OCI-LY1 (cell line): ENCODE data around the gene AMPD2.

Experiments used
- H2AFZ ChIP-seq: fragments of 200-600 bp; sonication (generic), shearing (Covaris generic); 2 replicates; pipeline ENCODE4 v1.6.0; 2014; ENCODE audit warnings: antibody characterized with exemption, mild to moderate bottlenecking, low read length
- H3F3A ChIP-seq: fragments of 200-600 bp; sonication (generic), shearing (Covaris generic); 2 replicates; pipeline ENCODE4 v1.6.0; 2014; ENCODE audit warnings: mild to moderate bottlenecking, antibody characterized with exemption, low read length, moderate library complexity; ENCODE audit not compliant: insufficient read depth
- H3K27ac ChIP-seq: fragments of 200-600 bp; sonication (generic); 2 replicates; pipeline ENCODE4 v1.5.1; 2014; ENCODE audit warnings: low read length, mixed run types, mild to moderate bottlenecking, low read depth; ENCODE audit not compliant: poor library complexity, severe bottlenecking
- H3K27me3 ChIP-seq: fragments of 200-600 bp; sonication (generic); 2 replicates; pipeline ENCODE4 v1.6.0; 2014; ENCODE audit warnings: antibody characterized with exemption, mild to moderate bottlenecking, low read length, moderate library complexity; ENCODE audit not compliant: insufficient read depth
- H3K36me3 ChIP-seq: fragments of 200-600 bp; sonication (generic); 2 replicates; pipeline ENCODE4 v1.6.1; 2014; ENCODE audit warnings: mild to moderate bottlenecking, antibody characterized with exemption, low read length, moderate library complexity, mixed read lengths; ENCODE audit not compliant: insufficient read depth
- H3K4me1 ChIP-seq: fragments of 200-600 bp; sonication (generic); 2 replicates; pipeline ENCODE4 v1.5.1; 2014; ENCODE audit warnings: mild to moderate bottlenecking, low read length, moderate library complexity; ENCODE audit not compliant: insufficient read depth, severe bottlenecking
- H3K4me2 ChIP-seq: fragments of 200-600 bp; sonication (generic), shearing (Covaris generic); 2 replicates; pipeline ENCODE4 v1.6.1; 2014; ENCODE audit warnings: low read length
- H3K4me3 ChIP-seq: fragments of 200-600 bp; sonication (generic); 2 replicates; pipeline ENCODE4 v1.5.1; 2014; ENCODE audit warnings: low read length, low read depth, mild to moderate bottlenecking, mixed read lengths; ENCODE audit not compliant: poor library complexity, severe bottlenecking
- H3K79me2 ChIP-seq: fragments of 200-600 bp; shearing (Covaris generic); 2 replicates; pipeline ENCODE4 v1.6.1; 2016; ENCODE audit warnings: mixed run types, low read length, mixed read lengths; ENCODE audit not compliant: insufficient read depth
- H3K9ac ChIP-seq: fragments of 200-600 bp; sonication (generic), shearing (Covaris generic); 2 replicates; pipeline ENCODE4 v1.6.1; 2014; ENCODE audit warnings: mild to moderate bottlenecking, low read length, mixed read lengths
- H3K9me2 ChIP-seq: fragments of 200-600 bp; sonication (generic), shearing (Covaris generic); 2 replicates; pipeline ENCODE4 v1.6.1; 2014; ENCODE audit warnings: low read depth, mild to moderate bottlenecking, low read length, mixed read lengths
- H3K9me3 ChIP-seq: fragments of 200-600 bp; shearing (Covaris generic); 2 replicates; pipeline ENCODE4 v1.6.1; 2014; ENCODE audit warnings: low read length, mixed read lengths
- H4K20me1 ChIP-seq: fragments of 200-600 bp; sonication (generic), shearing (Covaris generic); 2 replicates; pipeline ENCODE4 v1.6.0; 2016; ENCODE audit warnings: mild to moderate bottlenecking, low read length; ENCODE audit not compliant: insufficient read depth
- CTCF ChIP-seq: fragments of 200-600 bp; sonication (generic), shearing (Covaris generic); IDR thresholded peaks from 2 replicates; pipeline ENCODE4 v1.5.1; 2017; ENCODE audit warnings: mild to moderate bottlenecking, antibody characterized with exemption, low read length, moderate library complexity, mixed read lengths
- EZH2 ChIP-seq: fragments of 200-600 bp; sonication (generic), shearing (Covaris generic); IDR thresholded peaks from 2 replicates; pipeline ENCODE4 v1.8.0; 2017; ENCODE audit warnings: borderline replicate concordance, mixed run types, mild to moderate bottlenecking, antibody characterized with exemption, low read length, moderate library complexity, mixed read lengths

AMPD2 gene

GRCh38 chr1:109634771-109635750 is 15.4 kb downstream of the AMPD2 start:
- H3K9me2 ChIP-seq: no peaks in the 10 kb centered on the region
- H3K9ac ChIP-seq: no peak overlapping the region
- H4K20me1 ChIP-seq: no peaks in the 10 kb centered on the region
- H3K4me2 ChIP-seq: no peak overlapping the region
- H3K79me2 ChIP-seq: no peaks in the 10 kb centered on the region
- H3K4me1 ChIP-seq: no peaks in the 10 kb centered on the region
- TF ChIP-seq EZH2 (no peak), CTCF (no peak)
- no peaks in the 10 kb centered on the region for H3F3A ChIP-seq
- peaks cover 21% of the 10 kb centered on the region; the same call in 1 of the 2 replicates for H3K36me3 ChIP-seq
- no peak overlapping the region for H3K4me3 ChIP-seq
- no peaks in the 10 kb centered on the region for H3K9me3 ChIP-seq
- no peaks in the 10 kb centered on the region for H3K27me3 ChIP-seq
- H3K27ac ChIP-seq: no peak overlapping the region
- H2AFZ ChIP-seq: no peak overlapping the region

GRCh38 chr1:109635862-109636200 is 16.2 kb downstream of the AMPD2 start:
- H3K9me3 ChIP-seq: no peaks in the 10 kb centered on the region
- no peak overlapping the region for H3K4me2 ChIP-seq
- no peak overlapping the region for H3K4me3 ChIP-seq
- no peaks in the 10 kb centered on the region for H4K20me1 ChIP-seq
- no peak overlapping the region for H3K9ac ChIP-seq
- no peaks in the 10 kb centered on the region for H3K27me3 ChIP-seq
- H3F3A ChIP-seq: no peaks in the 10 kb centered on the region
- H3K4me1 ChIP-seq: no peaks in the 10 kb centered on the region
- no peaks in the 10 kb centered on the region for H3K79me2 ChIP-seq
- no peaks in the 10 kb centered on the region for H3K9me2 ChIP-seq
- no peak overlapping the region for H3K27ac ChIP-seq
- peaks cover 17% of the 10 kb centered on the region; the same call in 1 of the 2 replicates for H3K36me3 ChIP-seq
- TF ChIP-seq CTCF (no peak), EZH2 (no peak)
- H2AFZ ChIP-seq: no peak overlapping the region

- no peak overlapping the region for H3K9ac ChIP-seq
- TF ChIP-seq EZH2: no peak
- TF ChIP-seq CTCF: no peak
- peaks cover 11% of the 10 kb centered on the region; the same call in 1 of the 2 replicates for H3K36me3 ChIP-seq
- H3K27me3 ChIP-seq: no peaks in the 10 kb centered on the region
- H3K9me3 ChIP-seq: no peaks in the 10 kb centered on the region
- no peaks in the 10 kb centered on the region for H3K79me2 ChIP-seq
- no peak overlapping the region for H3K4me3 ChIP-seq
- no peaks in the 10 kb centered on the region for H4K20me1 ChIP-seq
- H3F3A ChIP-seq: no peaks in the 10 kb centered on the region
- H3K9me2 ChIP-seq: no peaks in the 10 kb centered on the region
- H3K4me2 ChIP-seq: no peak overlapping the region
- no peak overlapping the region for H3K27ac ChIP-seq
- no peak overlapping the region for H2AFZ ChIP-seq
- H3K4me1 ChIP-seq: no peaks in the 10 kb centered on the region
Measured at GRCh38 chr1:109636201-109636952, 16.7 kb downstream of the AMPD2 start.
